HFFc6 (cell line): ENCODE measurements around the gene B3GNT4. TPM values are rescaled to one million over a fixed set of nuclear protein-coding genes. Genes with fewer than 3 reads are reported as not detected.
"Not testable (repeated sequence)": the region's sequence is repeated elsewhere in the genome, so short reads cannot be mapped to it uniquely, and the experiment has no call there.

Experiments used
- DNase-seq: peaks from one replicate; pipeline ENCODE4 v3.0.0-alpha.2; 2018
- H3K27ac Mint-ChIP-seq: 2 replicates; pipeline ENCODE4 v1.8.0; 2020; ENCODE audit warnings: mild to moderate bottlenecking, mixed read lengths
- H3K27me3 Mint-ChIP-seq: 2 replicates; pipeline ENCODE4 v1.8.0; 2021; ENCODE audit warnings: mild to moderate bottlenecking, moderate library complexity, mixed read lengths; ENCODE audit not compliant: insufficient read depth
- H3K36me3 Mint-ChIP-seq: 2 replicates; pipeline ENCODE4 v1.8.0; 2021; ENCODE audit warnings: low read depth, mixed read lengths
- H3K4me1 Mint-ChIP-seq: 2 replicates; pipeline ENCODE4 v1.8.0; 2020; ENCODE audit warnings: low read depth, mixed read lengths
- H3K4me3 Mint-ChIP-seq: 2 replicates; pipeline ENCODE4 v1.8.0; 2020; ENCODE audit warnings: mild to moderate bottlenecking, moderate library complexity, mixed read lengths
- H3K9me3 Mint-ChIP-seq: 2 replicates; pipeline ENCODE4 v1.8.0; 2020; ENCODE audit warnings: mild to moderate bottlenecking, mixed read lengths
- CTCF ChIP-seq: fragments of 200-600 bp; sonication (generic); IDR thresholded peaks from 2 replicates; pipeline ENCODE4 v1.5.0; 2021; ENCODE audit warnings: antibody characterized with exemption, mild to moderate bottlenecking
- total RNA-seq, 6 experiments: library from RNA; stranded (reverse); fragmentation: NEBNext Ultra II Directional; extraction: Animal tissue kit (Norgen Biotek cat#: 25700); gene quantifications; 2 replicates in 1 of 6; 3 replicates in 5 of 6; pipeline ENCODE4 v1.2.3, GENCODE V29; 2021

Gene B3GNT4
- total RNA-seq, 6 experiments from 2014 or later, result 0.13 to 0.14 TPM; not detected in 4

DNA sequence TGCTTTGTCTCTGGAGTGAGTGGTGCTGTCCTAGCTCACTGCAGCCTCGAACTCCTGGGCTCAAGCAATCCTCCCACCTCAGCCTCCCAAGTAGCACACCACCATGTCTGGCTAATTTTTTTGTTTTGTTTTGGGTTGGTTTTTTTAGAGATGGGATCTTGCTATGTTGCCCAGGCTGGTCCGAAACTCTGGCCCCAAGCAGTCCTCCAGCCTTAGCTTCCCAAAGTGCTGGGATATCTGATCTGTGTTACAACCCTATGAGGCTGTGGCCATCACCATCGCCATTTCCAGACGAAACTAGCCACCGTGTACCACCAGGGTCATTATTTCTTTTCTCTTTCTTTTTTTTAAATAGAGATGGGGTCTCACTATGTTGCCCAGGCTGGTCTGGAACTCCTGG lies 32.1 kb upstream of the B3GNT4 start:
- peaks cover 41% of the 10 kb centered on the region for H3K27me3 Mint-ChIP-seq
- no peaks in the 10 kb centered on the region for H3K9me3 Mint-ChIP-seq
- no peak for TF ChIP-seq CTCF
- H3K36me3 Mint-ChIP-seq, result no peaks in the 10 kb centered on the region
- no peak for DNase-seq
- no peak overlapping the region for H3K4me3 Mint-ChIP-seq
- H3K4me1 Mint-ChIP-seq, result peaks cover 6% of the 10 kb centered on the region; the same call in 1 of the 2 replicates
- no peak overlapping the region for H3K27ac Mint-ChIP-seq

DNA sequence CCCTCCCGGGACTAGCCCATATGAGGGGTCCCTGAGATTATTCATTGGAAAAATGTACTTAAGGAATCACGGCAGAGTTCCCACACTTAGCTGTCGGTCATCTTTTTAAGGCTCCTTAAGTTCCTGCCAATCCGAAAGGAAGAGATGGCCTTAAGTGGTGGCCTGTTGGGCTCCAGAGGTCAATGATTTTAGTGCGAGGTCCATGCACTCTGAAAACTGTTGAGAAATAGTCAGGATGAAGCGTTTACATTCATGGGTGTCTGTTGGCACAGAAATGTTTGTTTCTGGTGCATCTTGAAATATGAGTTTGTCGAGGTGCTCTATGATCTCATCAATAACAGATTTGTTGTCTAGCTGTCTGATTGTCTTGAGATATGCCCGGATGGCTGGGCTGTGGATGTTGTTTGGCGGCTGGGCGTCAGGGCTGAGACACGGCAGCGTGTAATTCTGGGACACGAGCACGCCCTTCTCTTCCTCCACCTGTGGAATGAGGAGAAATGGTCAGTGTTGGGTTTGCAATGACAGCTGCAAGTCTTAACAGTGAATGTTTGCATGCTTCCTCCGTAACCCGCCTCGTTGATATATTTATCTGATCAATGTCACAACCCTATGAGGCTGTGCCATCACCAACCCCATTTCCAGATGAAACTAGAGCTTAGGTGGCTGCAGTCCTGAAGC lies 31.1 kb upstream of the B3GNT4 start:
- peaks cover 8% of the 10 kb centered on the region; the same call in 1 of the 2 replicates for H3K4me1 Mint-ChIP-seq
- DNase-seq, result no peak
- H3K9me3 Mint-ChIP-seq, result no peaks in the 10 kb centered on the region
- H3K27me3 Mint-ChIP-seq, result peaks cover 41% of the 10 kb centered on the region
- TF ChIP-seq CTCF, result no peak
- H3K36me3 Mint-ChIP-seq, result no peaks in the 10 kb centered on the region
- no peak overlapping the region for H3K4me3 Mint-ChIP-seq
- no peak overlapping the region for H3K27ac Mint-ChIP-seq

DNA sequence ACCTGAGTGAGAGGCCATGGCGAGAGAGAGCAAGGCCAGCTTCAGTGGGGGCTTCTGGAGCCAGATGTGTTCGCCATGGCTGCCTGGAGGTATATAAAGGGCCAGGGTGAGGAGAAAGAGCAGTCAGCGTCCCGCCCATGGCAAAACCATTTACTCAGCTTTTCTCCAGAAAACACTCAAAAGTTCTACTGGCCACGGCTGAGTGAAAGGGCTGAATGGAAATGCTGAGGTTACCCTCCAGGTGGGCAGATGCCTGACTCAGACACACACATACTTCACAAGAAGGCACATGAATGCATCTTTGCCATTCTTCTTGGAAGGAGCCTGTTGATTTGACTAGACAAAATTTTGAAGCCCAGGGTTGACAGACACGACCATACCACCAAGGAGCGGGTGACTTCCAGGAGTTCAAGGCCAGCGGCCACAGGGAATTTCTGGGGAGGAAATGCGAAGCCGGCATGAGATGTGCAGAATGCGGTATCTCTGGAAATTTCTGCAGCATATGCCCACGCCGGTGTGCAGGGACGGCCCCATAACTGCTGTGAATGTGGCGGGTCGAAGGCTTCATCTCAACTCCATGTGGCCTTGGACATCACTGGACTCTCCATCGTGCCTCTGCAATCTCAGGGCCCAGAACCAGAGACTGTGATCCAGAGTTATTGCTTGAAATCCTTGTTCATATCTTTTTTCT lies 29.2 kb upstream of the B3GNT4 start, which contains the start of gene IL31:
Gene IL31 (minus strand): TSS at position 67 of the 691 bp plus-strand sequence. CDS start 49 bp downstream, at position 18.
- TF ChIP-seq CTCF, result no peak

DNA sequence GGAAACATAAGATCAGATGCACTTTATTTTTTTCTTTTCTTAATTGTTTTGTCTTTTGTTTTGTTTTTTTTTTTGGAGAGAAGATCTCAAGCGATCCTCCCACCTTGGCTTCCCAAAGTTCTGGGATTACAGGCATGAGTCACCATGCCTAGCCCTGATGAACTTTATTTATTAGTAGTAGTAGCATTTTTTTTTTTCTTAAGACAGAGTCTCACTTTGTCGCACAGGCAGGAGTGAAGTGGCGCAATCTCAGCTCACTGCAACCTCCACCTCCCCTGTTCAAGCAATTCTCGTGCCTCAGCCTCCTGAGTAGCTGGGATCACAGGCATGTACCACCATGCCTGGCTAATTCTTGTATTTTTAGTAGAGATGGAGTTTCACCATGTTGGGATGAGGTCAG lies 27.0 kb upstream of the B3GNT4 start:
- not testable (repeated sequence) for H3K9me3 Mint-ChIP-seq, DNase-seq, H3K4me3 Mint-ChIP-seq, H3K27ac Mint-ChIP-seq, H3K36me3 Mint-ChIP-seq
- peaks cover 22% of the 10 kb centered on the region for H3K4me1 Mint-ChIP-seq
- peaks cover 30% of the 10 kb centered on the region for H3K27me3 Mint-ChIP-seq

More for the DNA sequence above, 29.2 kb upstream of the B3GNT4 start, which contains the start of gene IL31:
- Mint-ChIP-seq H3K4me1 (peaks cover 8% of the 10 kb centered on the region; the same call in 1 of the 2 replicates), H3K27ac (no peak within 1 kb of the TSS), H3K27me3 (peaks cover 38% of the 10 kb centered on the region), H3K4me3 (no peak within 1 kb of the TSS), H3K9me3 (no peaks in the 10 kb centered on the region), H3K36me3 (no peaks in the 10 kb centered on the region)
- no peak for DNase-seq

GRCh38 chr12:122182887-122183587 lies 20.5 kb upstream of the B3GNT4 start, which contains the start of gene LRRC43:
Gene LRRC43 (plus strand): TSS chr12:122183123. CDS start chr12:122183145, 22 bp downstream.
- H3K4me3 Mint-ChIP-seq, result peak within 1 kb of the TSS; percentile 56
- H3K36me3 Mint-ChIP-seq, result no peaks in the 10 kb centered on the region
- DNase-seq, result no peak
- peaks cover 6% of the 10 kb centered on the region; the same call in 1 of the 2 replicates for H3K27me3 Mint-ChIP-seq
- no peak for TF ChIP-seq CTCF
- H3K4me1 Mint-ChIP-seq, result peaks cover 13% of the 10 kb centered on the region
- no peak within 1 kb of the TSS for H3K27ac Mint-ChIP-seq
- H3K9me3 Mint-ChIP-seq, result no peaks in the 10 kb centered on the region
